Upper lobe of left lung (tissue), 6 donors: ENCODE measurements around the gene EFNA5. TPM values are rescaled to one million over a fixed set of nuclear protein-coding genes. Genes with fewer than 3 reads are reported as not detected.

Experiments
- ATAC-seq, 2 donors: fragments of 200-7000 bp; cut with Tn5 transposase; one replicate each; pipeline ENCODE4 v1.9.1; 2022; ENCODE audit warnings: mild to moderate bottlenecking in 2 of 2, moderate library complexity in 2 of 2; ENCODE audit not compliant: low FRiP score in 2 of 2
- DNase-seq, 2 donors: peaks; one replicate each; pipeline ENCODE4 v3.0.0-alpha.2; 2019 to 2020
- H3K27ac ChIP-seq, 4 donors: fragments of 200-600 bp; sonication (generic); one replicate each; pipeline ENCODE4 v1.5.1; 2016 to 2019
- H3K27me3 ChIP-seq, 4 donors: fragments of 200-600 bp; sonication (generic); one replicate each; pipeline ENCODE4 v1.5.1; 2017 to 2019
- H3K36me3 ChIP-seq, 4 donors: fragments of 200-600 bp; sonication (generic); one replicate each; pipeline ENCODE4 v1.5.1; 2016 to 2019
- H3K4me1 ChIP-seq, 4 donors: fragments of 200-600 bp; sonication (generic); one replicate each; pipeline ENCODE4 v1.5.1; 2018 to 2019
- H3K4me3 ChIP-seq, 4 donors: fragments of 200-600 bp; sonication (generic); one replicate each; pipeline ENCODE4 v1.5.1; 2017 to 2019; ENCODE audit warnings: mild to moderate bottlenecking in 2 of 4, moderate library complexity in 1 of 4
- H3K9me3 ChIP-seq, 4 donors: fragments of 200-600 bp; sonication (generic); one replicate each; pipeline ENCODE4 v1.5.1; 2018 to 2019
- CTCF ChIP-seq, 6 experiments: fragments of 450-650 bp in 4 of 6; fragments of 200-600 bp in 2 of 6; sonication (generic) in 2 of 6; IDR thresholded peaks; one replicate each; pipeline ENCODE4 v1.5.1; 2016 to 2019; ENCODE audit warnings: antibody characterized with exemption in 6 of 6
- EP300 ChIP-seq, 4 donors: sonication (generic); formaldehyde crosslinking; IDR thresholded peaks; one replicate each; pipeline ENCODE4 v1.5.1; 2017; ENCODE audit warnings: antibody characterized with exemption in 4 of 4, control low read depth in 2 of 4
- POLR2A ChIP-seq, 4 donors: fragments of 450-650 bp; IDR thresholded peaks; one replicate each; pipeline ENCODE4 v1.5.1; 2016 to 2017; ENCODE audit warnings: antibody characterized with exemption in 4 of 4, mild to moderate bottlenecking in 2 of 4
- POLR2AphosphoS5 ChIP-seq, 2 donors: sonication (generic); formaldehyde crosslinking; IDR thresholded peaks; one replicate each; pipeline ENCODE4 v1.5.1; 2017; ENCODE audit warnings: antibody characterized with exemption in 2 of 2
- WGBS, 2 donors: methylation state at CpG; one replicate each; pipeline ENCODE4 v1.1.5; 2017 to 2018; 5-methylcytosine and 5-hydroxymethylcytosine counted together
- total RNA-seq, 6 donors: library from RNA; depleted of rRNA in 4 of 6; stranded (reverse); fragments of >200 nt in 4 of 6; gene quantifications; one replicate each; pipeline versions ENCODE4 v1.1.0 to v1.2.1, GENCODE V29; 2016 to 2021
- donor health status: DM: no; HTN: no; CAD: no; lungs with moderate emphysema.
- donor health status: DM: no; HTN: yes; CAD: no; lungs with severe emphysema.

Gene EFNA5
- total RNA-seq, 6 donors from 2014 or later, result 4.1 to 41.9 (median 7.3) TPM

DNA sequence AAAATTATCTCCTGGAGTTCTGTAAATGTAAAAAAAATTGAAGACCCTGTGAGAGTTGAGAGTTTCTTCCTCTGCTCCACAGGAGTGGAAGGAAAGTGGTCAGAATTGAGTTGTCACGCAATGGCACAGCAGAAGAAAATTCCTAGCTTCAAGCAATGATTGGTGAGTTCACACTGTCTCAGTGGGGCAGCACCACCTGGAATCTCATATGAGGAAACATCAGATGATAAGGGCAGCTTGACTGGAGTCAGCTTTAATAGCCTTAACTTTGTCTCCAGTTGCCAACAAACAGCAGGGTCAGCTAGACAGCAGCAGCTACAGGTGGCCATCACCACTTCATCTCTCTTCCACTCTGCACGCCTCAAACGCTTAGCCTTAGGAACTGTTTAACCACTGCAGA is 211.1 kb downstream of the EFNA5 start:
- ATAC-seq, result no peak
- no peak for DNase-seq
- Histone ChIP-seq H3K36me3 (no peaks in the 10 kb centered on the region), H3K27me3 (no peaks in the 10 kb centered on the region), H3K4me3 (no peak overlapping the region), H3K27ac (no peak overlapping the region), H3K9me3 (no peaks in the 10 kb centered on the region), H3K4me1 (peaks cover 0 to 2% (median 0%) of the 10 kb centered on the region in 4 donors)
- TF ChIP-seq POLR2AphosphoS5 (IDR thresholded peaks at IDR 0.05) (no peak), POLR2A (IDR thresholded peaks at IDR 0.05) (no peak), CTCF (IDR thresholded peaks at IDR 0.05) (no peak), EP300 (IDR thresholded peaks at IDR 0.05) (no peak)
- WGBS, 2 donors, result 92 to 100% methylated on average over 3 of the region's 3 CpGs

DNA sequence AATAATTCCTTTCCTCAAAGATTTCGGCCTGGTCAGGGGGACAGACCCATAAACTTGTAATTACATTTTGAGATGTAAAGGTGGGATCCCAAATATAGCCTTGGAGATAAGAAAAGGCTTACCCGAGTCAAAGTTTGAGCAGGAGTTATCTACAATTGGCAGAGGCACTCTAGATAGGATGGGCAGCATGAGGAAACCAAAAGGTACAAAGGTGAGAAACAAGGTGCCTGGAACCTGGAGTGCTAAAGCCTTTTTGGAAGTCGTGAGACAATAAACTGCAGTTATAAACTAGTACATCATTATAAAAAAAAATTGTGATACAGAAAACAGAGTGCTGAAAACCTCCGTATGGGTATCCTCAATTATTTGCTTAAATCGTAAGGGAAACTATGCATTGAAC is 212.4 kb downstream of the EFNA5 start:
- peaks cover 0 to 2% (median 0%) of the 10 kb centered on the region in 4 donors for H3K4me1 ChIP-seq
- H3K36me3 ChIP-seq, result no peaks in the 10 kb centered on the region
- no peaks in the 10 kb centered on the region for H3K9me3 ChIP-seq
- TF ChIP-seq POLR2A (IDR thresholded peaks at IDR 0.05) (no peak), POLR2AphosphoS5 (IDR thresholded peaks at IDR 0.05) (no peak), EP300 (IDR thresholded peaks at IDR 0.05) (no peak), CTCF (IDR thresholded peaks at IDR 0.05) (no peak)
- no peak for DNase-seq
- WGBS, 2 donors, result 67 to 89% methylated on average over 5 of the region's 5 CpGs
- no peak overlapping the region for H3K27ac ChIP-seq
- no peak for ATAC-seq
- H3K27me3 ChIP-seq, result no peaks in the 10 kb centered on the region
- no peak overlapping the region for H3K4me3 ChIP-seq

GRCh38 chr5:107457881-107458280 is 212.9 kb downstream of the EFNA5 start:
- no peak for DNase-seq
- TF ChIP-seq POLR2A (IDR thresholded peaks at IDR 0.05) (no peak), CTCF (IDR thresholded peaks at IDR 0.05) (no peak), POLR2AphosphoS5 (IDR thresholded peaks at IDR 0.05) (no peak), EP300 (IDR thresholded peaks at IDR 0.05) (no peak)
- ATAC-seq, result no peak
- Histone ChIP-seq H3K27ac (no peak overlapping the region), H3K27me3 (no peaks in the 10 kb centered on the region), H3K4me1 (peaks cover 0 to 2% (median 0%) of the 10 kb centered on the region in 4 donors), H3K4me3 (no peak overlapping the region), H3K9me3 (no peaks in the 10 kb centered on the region), H3K36me3 (no peaks in the 10 kb centered on the region)
- WGBS, 2 donors, result 68 to 81% methylated on average over 3 of the region's 3 CpGs

DNA sequence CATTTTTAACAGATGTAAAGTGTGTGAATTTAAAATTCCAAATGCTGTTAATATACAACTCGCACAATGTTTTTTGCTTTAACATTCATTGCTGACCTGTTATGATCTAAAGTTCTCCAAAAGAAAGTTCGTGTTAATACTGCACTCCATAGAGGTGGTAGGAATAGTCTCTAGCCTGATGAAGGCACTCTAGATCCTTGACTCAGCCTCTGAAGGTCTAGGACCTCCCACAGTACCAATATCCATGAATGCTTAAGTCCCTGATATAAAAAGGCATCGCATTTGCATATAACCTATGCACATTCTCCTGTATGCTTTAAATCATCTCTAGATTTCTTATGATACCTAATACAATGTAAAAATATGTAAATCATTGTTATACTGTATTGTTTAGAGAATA is 213.6 kb downstream of the EFNA5 start:
- TF ChIP-seq POLR2A (IDR thresholded peaks at IDR 0.05) (no peak), EP300 (IDR thresholded peaks at IDR 0.05) (no peak), POLR2AphosphoS5 (IDR thresholded peaks at IDR 0.05) (no peak)
- H3K4me3 ChIP-seq, result no peak overlapping the region
- H3K4me1 ChIP-seq, result peaks cover 0 to 2% (median 0%) of the 10 kb centered on the region in 4 donors
- 77 to 93% methylated on average over 3 of the region's 3 CpGs for WGBS, 2 donors
- no peak overlapping the region for H3K27ac ChIP-seq
- H3K27me3 ChIP-seq, result no peaks in the 10 kb centered on the region
- no peaks in the 10 kb centered on the region for H3K9me3 ChIP-seq
- no peaks in the 10 kb centered on the region for H3K36me3 ChIP-seq
- DNase-seq (no peak), ATAC-seq (no peak)

- DNase-seq (no peak), ATAC-seq (no peak)
- Histone ChIP-seq H3K9me3 (no peaks in the 10 kb centered on the region), H3K27me3 (no peaks in the 10 kb centered on the region), H3K36me3 (no peaks in the 10 kb centered on the region), H3K27ac (no peak overlapping the region), H3K4me1 (peaks cover 0 to 2% (median 0%) of the 10 kb centered on the region in 4 donors), H3K4me3 (no peak overlapping the region)
- no peak for TF ChIP-seq POLR2A (IDR thresholded peaks at IDR 0.05)
- no peak for TF ChIP-seq POLR2AphosphoS5 (IDR thresholded peaks at IDR 0.05)
- no peak for TF ChIP-seq CTCF (IDR thresholded peaks at IDR 0.05)
- TF ChIP-seq EP300 (IDR thresholded peaks at IDR 0.05), result no peak
Measured at GRCh38 chr5:107456281-107456715, 214.4 kb downstream of the EFNA5 start.
